IPS-NIHi7 (cell line): ENCODE data around the gene RYR1.
"Not testable (repeated sequence)": the region's sequence is repeated elsewhere in the genome, so short reads cannot be mapped to it uniquely, and the experiment has no call there.

Experiments used
- DNase-seq: peaks from one replicate; pipeline ENCODE4 v3.0.0; 2012; ENCODE audit warnings: mixed read lengths; ENCODE audit errors: extremely low spot score

Gene RYR1

DNA sequence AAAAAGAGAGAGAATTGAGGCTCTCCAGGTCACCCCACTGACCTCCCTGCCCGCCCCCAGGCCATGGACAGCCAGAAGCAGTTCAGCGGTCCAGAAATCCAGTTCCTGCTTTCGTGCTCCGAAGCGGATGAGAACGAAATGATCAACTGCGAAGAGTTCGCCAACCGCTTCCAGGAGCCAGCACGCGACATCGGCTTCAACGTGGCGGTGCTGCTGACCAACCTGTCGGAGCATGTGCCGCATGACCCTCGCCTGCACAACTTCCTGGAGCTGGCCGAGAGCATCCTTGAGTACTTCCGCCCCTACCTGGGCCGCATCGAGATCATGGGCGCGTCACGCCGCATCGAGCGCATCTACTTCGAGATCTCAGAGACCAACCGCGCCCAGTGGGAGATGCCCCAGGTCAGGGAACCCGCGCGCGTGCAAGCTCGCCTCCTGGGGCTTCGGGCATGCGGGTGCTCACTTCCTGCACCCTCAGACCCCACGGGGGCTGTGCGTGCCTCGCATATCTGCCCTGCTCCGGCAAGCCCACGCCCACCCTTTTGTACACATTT is 127.6 kb downstream of the RYR1 start:
- DNase-seq: no peak

DNA sequence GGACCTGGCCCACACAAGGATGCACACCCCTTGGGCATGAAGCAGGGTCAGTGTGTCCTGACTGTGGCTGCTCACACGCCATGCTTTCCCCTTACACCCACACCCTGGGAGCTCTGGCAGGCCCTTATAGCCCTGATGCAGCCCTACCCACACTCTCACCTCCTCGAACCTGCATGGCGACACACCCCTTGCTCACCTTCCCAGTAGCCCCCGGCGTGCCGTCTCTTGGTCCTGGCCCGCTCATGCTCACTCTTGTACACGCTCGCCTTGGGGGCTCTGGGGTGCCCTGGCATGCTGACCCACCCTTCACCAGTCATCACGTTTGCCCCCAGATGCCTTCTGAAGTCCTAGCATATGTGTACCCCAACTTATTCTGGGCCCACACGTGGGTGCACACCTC is 128.2 kb downstream of the RYR1 start:
- DNase-seq: no peak

DNA sequence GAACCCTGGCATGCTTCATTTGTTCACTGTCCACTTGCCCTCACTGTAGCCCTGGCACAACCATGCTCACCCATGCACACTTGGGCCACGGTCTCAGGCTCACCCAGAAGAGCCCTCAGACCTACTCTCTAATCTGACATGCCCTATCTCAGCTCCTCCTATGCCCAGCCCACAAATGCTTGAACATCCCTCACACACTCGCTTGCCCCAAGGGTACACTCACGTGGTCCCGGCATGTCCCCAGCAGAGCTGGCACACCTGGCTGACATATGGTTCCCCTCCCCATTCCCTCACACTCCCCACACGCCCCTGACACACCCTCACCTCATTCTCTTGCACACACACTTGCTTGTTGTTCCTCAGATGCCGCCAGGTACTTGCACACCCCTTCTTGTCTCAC is 128.6 kb downstream of the RYR1 start:
- DNase-seq: no peak

DNA sequence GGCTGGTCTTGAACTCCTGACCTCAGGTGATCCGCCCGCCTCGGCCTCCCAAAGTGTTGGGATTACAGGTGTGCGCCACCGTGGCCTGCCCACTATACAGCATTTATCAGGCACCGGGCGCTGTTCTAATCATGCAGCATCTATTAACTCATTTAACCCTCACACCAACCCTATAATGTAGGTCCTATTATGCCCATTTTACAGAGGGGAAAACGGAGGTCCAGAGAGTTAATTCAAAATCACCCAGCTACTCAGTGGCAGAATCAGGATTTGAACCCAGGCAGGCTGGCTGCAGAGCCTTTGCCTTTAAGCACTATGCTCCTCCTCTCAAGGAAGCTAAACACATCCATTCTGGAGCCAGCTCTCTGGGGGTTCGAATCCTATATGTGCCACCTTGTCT is 130.0 kb downstream of the RYR1 start:
- DNase-seq: no peak

- peak; percentile 77 for DNase-seq
These were observed 131.6 kb downstream of the RYR1 start for GRCh38 chr19:38564981-38565690.

DNA sequence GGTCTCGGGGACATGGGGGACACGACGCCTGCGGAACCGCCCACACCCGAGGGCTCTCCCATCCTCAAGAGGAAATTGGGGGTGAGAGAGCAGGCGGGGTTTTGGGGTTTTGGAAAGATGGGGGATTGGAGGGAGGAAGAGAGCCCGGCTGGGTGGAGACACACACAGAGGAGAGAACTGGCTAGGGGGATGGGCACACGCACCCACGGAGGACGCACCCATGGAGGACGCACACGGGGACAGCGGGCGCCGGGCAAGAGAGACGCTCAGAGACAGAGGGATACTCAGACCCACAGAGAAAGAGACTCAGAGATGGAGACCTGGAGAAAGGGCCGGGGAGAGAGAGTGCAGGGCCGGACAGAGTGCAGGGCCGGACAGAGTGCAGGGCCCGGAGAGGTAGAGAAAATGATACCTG is 132.2 kb downstream of the RYR1 start:
- DNase-seq: no peak

DNA sequence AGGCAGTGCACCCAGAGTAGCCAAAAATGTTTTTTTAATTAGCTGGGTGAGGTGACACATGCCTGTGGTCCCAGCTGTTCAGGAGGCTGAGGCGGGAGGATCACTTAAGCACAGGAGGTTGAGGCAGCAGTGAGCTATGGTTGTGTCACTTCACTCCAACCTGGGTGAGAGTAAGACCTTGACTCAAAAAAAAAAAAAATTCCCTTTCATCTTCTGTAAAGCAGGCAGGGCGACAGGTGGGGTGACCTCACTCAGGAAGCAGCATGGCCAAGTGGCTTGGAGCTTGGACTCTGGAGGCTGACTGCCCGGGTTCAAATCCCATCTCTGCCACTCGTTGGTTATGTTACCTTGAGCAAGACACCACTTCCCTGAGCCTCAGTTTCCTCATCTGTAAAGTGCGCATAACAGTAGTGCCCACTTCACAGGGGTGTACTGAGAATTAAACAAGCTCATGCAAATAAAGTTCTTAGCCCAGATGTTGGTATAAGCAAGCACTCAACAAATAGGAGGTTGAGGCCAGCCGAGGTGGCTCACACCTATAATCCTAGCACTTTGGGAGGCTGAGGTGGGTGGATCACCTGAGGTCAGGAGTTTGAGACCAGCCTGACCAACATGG is 136.0 kb downstream of the RYR1 start:
- no peak for DNase-seq

GRCh38 chr19:38571682-38572081 is 138.2 kb downstream of the RYR1 start:
- no peak for DNase-seq

DNA sequence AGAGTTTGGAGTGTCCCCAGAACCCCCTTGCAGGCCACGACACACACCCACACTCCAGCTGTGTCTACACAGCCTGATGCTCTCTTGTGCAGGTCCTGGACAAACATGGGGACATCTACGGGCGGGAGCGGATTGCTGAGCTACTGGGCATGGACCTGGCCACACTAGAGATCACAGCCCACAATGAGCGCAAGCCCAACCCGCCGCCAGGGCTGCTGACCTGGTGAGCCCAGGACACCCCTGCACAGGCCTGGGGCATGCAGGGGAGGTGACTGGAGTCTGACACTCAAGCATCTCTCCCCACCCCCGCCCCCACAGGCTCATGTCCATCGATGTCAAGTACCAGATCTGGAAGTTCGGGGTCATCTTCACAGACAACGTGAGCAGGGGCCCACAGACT is 144.3 kb downstream of the RYR1 start:
- no peak for DNase-seq

DNA sequence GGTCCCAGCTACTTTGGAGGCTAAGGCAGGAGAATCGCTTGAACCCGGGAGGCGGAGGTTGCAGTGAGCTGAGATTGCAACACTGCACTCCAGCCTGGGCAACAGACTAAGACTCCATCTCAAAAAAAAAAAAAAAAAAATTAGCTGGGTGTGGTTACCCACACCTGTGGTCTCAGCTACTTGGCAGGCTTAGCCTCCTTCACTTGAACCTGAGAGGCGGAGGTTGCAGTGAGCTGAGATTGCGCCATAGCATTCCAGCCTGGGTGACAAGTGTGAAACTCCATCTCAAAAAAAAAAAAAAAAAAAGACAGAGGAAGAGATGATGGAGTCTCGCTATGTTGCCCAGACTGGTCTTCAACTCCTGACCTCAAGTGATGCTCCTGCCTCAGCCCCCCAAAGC is 145.8 kb downstream of the RYR1 start:
- DNase-seq: not testable (repeated sequence)

GRCh38 chr19:38580080-38580479 is 146.6 kb downstream of the RYR1 start:
- DNase-seq: no peak

- no peak for DNase-seq
These were observed 149.9 kb downstream of the RYR1 start for GRCh38 chr19:38583219-38583984.

GRCh38 chr19:38583985-38584305 is 150.5 kb downstream of the RYR1 start:
- DNase-seq: no peak

GRCh38 chr19:38587562-38587961 is 154.1 kb downstream of the RYR1 start:
- no peak for DNase-seq

- DNase-seq: no peak
These were observed 154.6 kb downstream of the RYR1 start for GRCh38 chr19:38588041-38588440.

GRCh38 chr19:38592940-38593339 is 159.4 kb downstream of the RYR1 start:
- peak; percentile 42 for DNase-seq

- peak; percentile 95 for DNase-seq
These were observed 162.8 kb downstream of the RYR1 start for GRCh38 chr19:38596057-38596981.

- no peak for DNase-seq
These were observed 163.6 kb downstream of the RYR1 start for GRCh38 chr19:38597075-38597474.

GRCh38 chr19:38599722-38600121 is 166.2 kb downstream of the RYR1 start:
- DNase-seq: no peak

DNA sequence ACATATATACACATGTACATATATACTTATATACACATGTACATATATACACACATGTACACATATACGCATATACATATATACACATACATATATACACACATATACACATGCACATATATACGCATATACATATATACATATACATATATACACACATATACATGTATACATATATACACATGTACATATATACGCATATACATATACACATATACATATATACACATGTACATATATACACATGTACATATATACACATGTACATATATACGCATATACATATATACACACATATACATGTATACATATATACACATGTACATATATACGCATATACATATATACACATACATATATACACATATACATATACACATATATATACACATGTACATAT is 169.4 kb downstream of the RYR1 start:
- not testable (repeated sequence) for DNase-seq

DNA sequence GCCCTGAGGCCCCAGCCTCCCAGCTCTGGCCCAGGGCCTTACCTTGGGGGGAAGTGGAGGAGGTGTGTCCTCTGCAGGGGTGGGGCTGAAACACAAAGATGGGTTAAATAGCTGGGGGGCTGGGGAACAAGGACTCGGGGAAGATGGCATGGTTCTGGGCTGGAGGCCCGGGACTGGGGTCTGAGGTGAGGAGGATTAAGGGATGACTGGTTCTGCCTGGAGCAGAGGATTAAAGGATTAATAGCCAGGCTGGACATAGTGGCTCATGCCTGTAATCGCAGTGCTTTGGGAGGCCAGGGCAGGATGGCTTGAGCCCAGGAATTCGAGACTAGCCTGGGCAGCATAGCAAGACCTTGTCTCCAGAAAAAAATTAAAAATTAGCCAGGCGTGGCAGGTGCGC is 172.6 kb downstream of the RYR1 start:
- DNase-seq: no peak

DNA sequence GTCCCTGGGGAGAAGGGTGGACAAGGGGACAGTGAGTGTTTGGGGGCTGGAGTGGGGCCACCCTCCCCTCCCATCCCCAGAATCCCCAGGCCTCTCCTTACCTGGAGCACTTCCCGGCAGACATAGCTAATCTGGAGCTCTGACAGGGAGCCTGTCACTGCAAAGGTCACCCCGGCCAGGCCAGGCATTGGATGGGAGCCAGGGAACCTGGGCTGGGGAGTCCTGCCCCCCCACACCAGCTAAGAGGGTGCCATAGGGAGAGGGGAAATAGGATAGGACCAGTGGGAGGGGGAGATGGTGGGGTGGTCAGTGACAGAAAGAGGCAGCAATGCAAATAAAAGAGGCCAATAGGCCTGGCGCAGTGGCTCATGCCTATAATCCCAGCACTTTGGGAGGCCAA is 180.8 kb downstream of the RYR1 start:
- no peak for DNase-seq
